HCT116 (cell line): ENCODE measurements around the gene AEBP1. TPM values are rescaled to one million over a fixed set of nuclear protein-coding genes. Genes with fewer than 3 reads are reported as not detected.

Experiments used
- ATAC-seq: fragments of 200-7000 bp; cut with Tn5 transposase; 2 replicates; pipeline ENCODE4 v1.9.1; 2020; ENCODE audit warnings: mild to moderate bottlenecking, moderate library complexity
- BruUV-seq: library from RNA; stranded (reverse); fragments of 400-500 nt; replicated peaks from 2 replicates; lab custom pipeline; 2021; lab: Mats Ljungman, UMichigan
- CTCF ChIA-PET: fragments of 300-600 bp; sonication (Branson Sonifier 250); formaldehyde crosslinking; loops from one replicate; lab custom pipeline; 2021; ENCODE audit warnings: antibody characterized with exemption; lab: Charles Lee
- POLR2A ChIA-PET: fragments of 300-600, 350-600 bp; sonication (Branson Sonifier 250); formaldehyde crosslinking; loops from one replicate; lab custom pipeline; 2021; ENCODE audit warnings: antibody characterized with exemption; lab: Charles Lee
- RAD21 ChIA-PET, 2 experiments: fragments of 300-600 bp; sonication (Branson Sonifier 250); formaldehyde crosslinking; loops; one replicate each; lab custom pipeline; 2023; ENCODE audit warnings: low total read pairs in 2 of 2; ENCODE audit not compliant: uncharacterized antibody in 2 of 2, unreplicated experiment in 2 of 2, low non-redundant PET in 1 of 2; lab: Charles Lee
- DNase-seq: peaks from one replicate; pipeline ENCODE4 v3.0.0-alpha.2; 2010; ENCODE audit warnings: low read depth, low spot score
- H2AFZ ChIP-seq: fragments of 200-600 bp; shearing (Covaris generic), sonication (generic); 2 replicates; pipeline ENCODE4 v1.6.1; 2017; ENCODE audit warnings: low read depth, mixed run types, mixed read lengths, antibody characterized with exemption, low read length; ENCODE audit not compliant: poor library complexity, severe bottlenecking
- H3K27ac ChIP-seq: 2 replicates; pipeline ENCODE4 v1.5.1; 2012; ENCODE audit warnings: low read depth, low read length
- H3K27me3 ChIP-seq: fragments of 200-600 bp; sonication (generic); 2 replicates; pipeline ENCODE4 v1.6.1; 2016; ENCODE audit warnings: mixed run types, low read length, mixed read lengths; ENCODE audit not compliant: insufficient read depth
- H3K36me3 ChIP-seq, 2 experiments: fragments of 200-500 bp in 1 of 2; fragments of 200-600 bp in 1 of 2; sonication (Bioruptor generic) in 1 of 2; sonication (generic) in 1 of 2; 2 replicates each; pipeline versions ENCODE4 v1.5.1 to v1.6.1; 2014 to 2016; ENCODE audit warnings: low read length in 2 of 2, inconsistent platforms in 1 of 2, mixed read lengths in 1 of 2, mixed run types in 1 of 2; ENCODE audit not compliant: insufficient read depth in 2 of 2, control insufficient read depth in 1 of 2
- H3K4me1 ChIP-seq, 2 experiments: fragments of 200-600 bp in 1 of 2; sonication (generic) in 1 of 2; 2 replicates each; pipeline versions ENCODE4 v1.5.1 to v1.6.1; 2012 to 2017; ENCODE audit warnings: low read length in 2 of 2, inconsistent platforms in 1 of 2, mild to moderate bottlenecking in 1 of 2, mixed read lengths in 1 of 2, mixed run types in 1 of 2, moderate library complexity in 1 of 2; ENCODE audit not compliant: insufficient read depth in 2 of 2, control insufficient read depth in 1 of 2
- H3K4me2 ChIP-seq: fragments of 200-600 bp; sonication (generic); 2 replicates; pipeline ENCODE4 v1.6.1; 2017; ENCODE audit warnings: mixed run types, low read length, mixed read lengths
- H3K4me3 ChIP-seq, 2 experiments: fragments of 200-600 bp in 1 of 2; sonication (generic) in 1 of 2; replicated peaks in 1 of 2; 2 replicates each; pipeline ENCODE4 v1.5.1; 2011 to 2016; ENCODE audit warnings: low read length in 2 of 2, control low read depth in 1 of 2, low read depth in 1 of 2, mild to moderate bottlenecking in 1 of 2, mixed read lengths in 1 of 2, mixed run types in 1 of 2
- H3K79me2 ChIP-seq: fragments of 200-600 bp; sonication (generic); 2 replicates; pipeline ENCODE4 v1.6.1; 2017; ENCODE audit warnings: mild to moderate bottlenecking, mixed run types, low read length, moderate library complexity, mixed read lengths; ENCODE audit not compliant: insufficient read depth
- H3K9ac ChIP-seq: fragments of 200-600 bp; sonication (generic); 2 replicates; pipeline ENCODE4 v1.6.1; 2016; ENCODE audit warnings: low read length, mixed read lengths
- H3K9me2 ChIP-seq: fragments of 200-600 bp; sonication (generic), shearing (Covaris generic); 2 replicates; pipeline ENCODE4 v1.6.1; 2017; ENCODE audit warnings: mixed run types, mild to moderate bottlenecking, moderate library complexity; ENCODE audit not compliant: insufficient read depth
- H3K9me3 ChIP-seq, 2 experiments: fragments of 200-500 bp in 1 of 2; fragments of 200-600 bp in 1 of 2; sonication (Bioruptor generic) in 1 of 2; sonication (generic) in 1 of 2; 2 replicates each; pipeline ENCODE4 v1.6.1; 2014 to 2017; ENCODE audit warnings: low read length in 2 of 2, mixed read lengths in 2 of 2, inconsistent platforms in 1 of 2, low read depth in 1 of 2, mild to moderate bottlenecking in 1 of 2, mixed run types in 1 of 2, moderate library complexity in 1 of 2; ENCODE audit not compliant: control insufficient read depth in 1 of 2, insufficient read depth in 1 of 2
- H4K20me1 ChIP-seq: fragments of 200-600 bp; sonication (generic), shearing (Covaris generic); 2 replicates; pipeline ENCODE4 v1.6.1; 2017; ENCODE audit warnings: mixed run types, mild to moderate bottlenecking, moderate library complexity; ENCODE audit not compliant: insufficient read depth
- CBX3 ChIP-seq: IDR thresholded peaks from 2 replicates; pipeline ENCODE4 v1.6.1; 2012; ENCODE audit warnings: low read depth
- CEBPB ChIP-seq: IDR thresholded peaks from 2 replicates; pipeline ENCODE4 v1.6.1; 2012; ENCODE audit warnings: low read depth
- EGR1 ChIP-seq: IDR thresholded peaks from 2 replicates; pipeline ENCODE4 v1.6.1; 2012; ENCODE audit warnings: low read depth
- JUND ChIP-seq: IDR thresholded peaks from 2 replicates; pipeline ENCODE4 v1.6.1; 2012
- POLR2A ChIP-seq: IDR thresholded peaks from 2 replicates; pipeline ENCODE4 v1.7.0; 2011; ENCODE audit warnings: borderline replicate concordance; ENCODE audit not compliant: insufficient read depth, insufficient read length; ENCODE audit errors: extremely low read depth
- SIN3A ChIP-seq: IDR thresholded peaks from 2 replicates; pipeline ENCODE4 v1.6.1; 2012; ENCODE audit warnings: low read depth
- SP1 ChIP-seq: IDR thresholded peaks from 2 replicates; pipeline ENCODE4 v1.6.1; 2012; ENCODE audit warnings: low read depth
- YY1 ChIP-seq: IDR thresholded peaks from 2 replicates; pipeline ENCODE4 v1.6.1; 2011; ENCODE audit warnings: low read length, low read depth, moderate library complexity, mild to moderate bottlenecking; ENCODE audit not compliant: insufficient replicate concordance; ENCODE audit errors: extremely low read depth
- ZFX ChIP-seq: fragments of 450-650 bp; IDR thresholded peaks from 2 replicates; pipeline ENCODE4 v1.6.1; 2017
- intact Hi-C: fragments of 100-400 bp; cut with micrococcal nuclease; formaldehyde crosslinking; loops from 2 replicates; pipeline ENCODE4 v1.10.0; 2022
- total RNA-seq: library from RNA; stranded (reverse); gene quantifications from one replicate; pipeline ENCODE4 v1.2.1, GENCODE V29; 2021; ENCODE audit not compliant: unreplicated experiment
- TF ChIP-seq, protein P1 (sequence below): IDR thresholded peaks from 2 replicates; pipeline ENCODE4 v1.6.1; 2011; ENCODE audit warnings: mild to moderate bottlenecking, low read length, moderate library complexity; ENCODE audit not compliant: insufficient replicate concordance; ENCODE audit errors: extremely low read depth
- TF ChIP-seq, protein P2 (sequence below): IDR thresholded peaks from 2 replicates; pipeline ENCODE4 v1.6.1; 2012; ENCODE audit warnings: low read depth

The AEBP1 gene
- total RNA-seq, 1 experiment from 2014 or later = 0.49 TPM

DNA sequence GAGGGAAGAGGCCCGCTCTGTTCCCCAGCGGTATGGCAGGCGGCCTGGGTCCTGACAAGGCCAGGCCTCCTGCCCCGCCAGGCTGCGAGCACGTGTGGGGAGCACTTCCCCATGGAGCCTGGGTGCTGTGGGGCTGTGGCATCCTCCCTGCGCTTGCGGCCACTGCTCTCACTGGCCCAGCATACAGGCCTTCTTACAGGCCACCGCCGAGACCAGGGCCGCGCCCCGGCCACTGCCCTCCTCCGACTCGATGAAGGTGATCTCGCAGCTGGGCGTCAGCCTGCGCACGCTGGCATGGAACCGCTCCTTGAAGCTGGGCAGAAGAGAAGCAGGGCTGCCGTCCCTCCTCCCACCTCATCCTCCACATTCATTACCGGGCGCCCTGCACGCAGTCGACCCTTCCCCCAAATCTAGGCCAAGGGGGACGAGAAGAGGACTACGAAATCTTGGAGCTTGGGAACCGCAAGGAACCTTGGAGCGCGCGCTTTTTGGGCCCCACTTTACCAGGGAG, 40.9 kb downstream of the AEBP1 start:
- no peak for TF ChIP-seq CEBPB
- no peak for TF ChIP-seq POLR2A
- TF ChIP-seq EGR1 = no peak
- no peak for TF ChIP-seq JUND
- TF ChIP-seq CBX3 = no peak
- TF ChIP-seq ZFX = no peak
- no peak for TF ChIP-seq SP1
- Histone ChIP-seq H3K27ac (no peak overlapping the region), H3K4me1 (no peaks in the 10 kb centered on the region; a peak in 1 of 4 replicates), H3K27me3 (no peaks in the 10 kb centered on the region), H2AFZ (no peak overlapping the region), H3K4me3 (no peak overlapping the region), H4K20me1 (no peaks in the 10 kb centered on the region), H3K9ac (no peak overlapping the region), H3K4me2 (no peak overlapping the region), H3K36me3 (no peaks in the 10 kb centered on the region), H3K9me2 (no peaks in the 10 kb centered on the region), H3K9me3 (no peaks in the 10 kb centered on the region), H3K79me2 (no peaks in the 10 kb centered on the region)
- DNase-seq = no peak
- RAD21 ChIA-PET = no interaction called here
- BruUV-seq = no TSS peak
- ATAC-seq = no peak
- CTCF ChIA-PET = no interaction called here
- intact Hi-C loops = loop anchor here (5.0 kb wide), 1 partner anchor 37 kb away; no protein-coding TSS in a partner anchor
- POLR2A ChIA-PET = no interaction called here

DNA sequence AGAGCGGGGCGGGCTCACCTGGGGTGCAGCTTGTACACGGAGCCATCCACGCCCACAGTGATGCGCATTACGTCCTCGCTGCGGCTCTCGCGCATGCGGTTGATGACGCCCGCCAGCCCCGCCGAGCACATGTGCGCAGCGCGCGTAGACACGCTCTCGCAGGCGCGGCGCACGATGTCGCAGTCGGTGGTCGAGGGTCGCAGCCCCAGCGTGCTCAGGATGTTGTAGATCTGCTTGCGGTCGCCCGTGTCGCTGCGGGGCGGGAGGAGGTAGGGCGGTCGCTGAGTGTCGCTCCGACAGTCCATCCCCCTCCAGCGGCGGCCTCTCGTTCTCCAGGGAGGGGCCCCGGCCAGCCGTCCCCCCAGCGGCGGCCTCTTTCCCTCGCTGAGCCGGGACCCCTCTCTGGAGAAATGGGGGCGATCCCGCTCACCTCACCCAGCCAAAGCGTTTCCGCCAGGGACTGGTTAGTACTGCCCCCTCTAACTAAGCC, 41.4 kb downstream of the AEBP1 start:
- intact Hi-C loops = loop anchor here (5.0 kb wide), 1 partner anchor 37 kb away; no protein-coding TSS in a partner anchor
- ATAC-seq (no peak), DNase-seq (no peak)
- no peak overlapping the region for H3K27ac ChIP-seq
- TF ChIP-seq, protein P1, sequence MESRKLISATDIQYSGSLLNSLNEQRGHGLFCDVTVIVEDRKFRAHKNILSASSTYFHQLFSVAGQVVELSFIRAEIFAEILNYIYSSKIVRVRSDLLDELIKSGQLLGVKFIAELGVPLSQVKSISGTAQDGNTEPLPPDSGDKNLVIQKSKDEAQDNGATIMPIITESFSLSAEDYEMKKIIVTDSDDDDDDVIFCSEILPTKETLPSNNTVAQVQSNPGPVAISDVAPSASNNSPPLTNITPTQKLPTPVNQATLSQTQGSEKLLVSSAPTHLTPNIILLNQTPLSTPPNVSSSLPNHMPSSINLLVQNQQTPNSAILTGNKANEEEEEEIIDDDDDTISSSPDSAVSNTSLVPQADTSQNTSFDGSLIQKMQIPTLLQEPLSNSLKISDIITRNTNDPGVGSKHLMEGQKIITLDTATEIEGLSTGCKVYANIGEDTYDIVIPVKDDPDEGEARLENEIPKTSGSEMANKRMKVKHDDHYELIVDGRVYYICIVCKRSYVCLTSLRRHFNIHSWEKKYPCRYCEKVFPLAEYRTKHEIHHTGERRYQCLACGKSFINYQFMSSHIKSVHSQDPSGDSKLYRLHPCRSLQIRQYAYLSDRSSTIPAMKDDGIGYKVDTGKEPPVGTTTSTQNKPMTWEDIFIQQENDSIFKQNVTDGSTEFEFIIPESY = no peak
- TF ChIP-seq, protein P2, sequence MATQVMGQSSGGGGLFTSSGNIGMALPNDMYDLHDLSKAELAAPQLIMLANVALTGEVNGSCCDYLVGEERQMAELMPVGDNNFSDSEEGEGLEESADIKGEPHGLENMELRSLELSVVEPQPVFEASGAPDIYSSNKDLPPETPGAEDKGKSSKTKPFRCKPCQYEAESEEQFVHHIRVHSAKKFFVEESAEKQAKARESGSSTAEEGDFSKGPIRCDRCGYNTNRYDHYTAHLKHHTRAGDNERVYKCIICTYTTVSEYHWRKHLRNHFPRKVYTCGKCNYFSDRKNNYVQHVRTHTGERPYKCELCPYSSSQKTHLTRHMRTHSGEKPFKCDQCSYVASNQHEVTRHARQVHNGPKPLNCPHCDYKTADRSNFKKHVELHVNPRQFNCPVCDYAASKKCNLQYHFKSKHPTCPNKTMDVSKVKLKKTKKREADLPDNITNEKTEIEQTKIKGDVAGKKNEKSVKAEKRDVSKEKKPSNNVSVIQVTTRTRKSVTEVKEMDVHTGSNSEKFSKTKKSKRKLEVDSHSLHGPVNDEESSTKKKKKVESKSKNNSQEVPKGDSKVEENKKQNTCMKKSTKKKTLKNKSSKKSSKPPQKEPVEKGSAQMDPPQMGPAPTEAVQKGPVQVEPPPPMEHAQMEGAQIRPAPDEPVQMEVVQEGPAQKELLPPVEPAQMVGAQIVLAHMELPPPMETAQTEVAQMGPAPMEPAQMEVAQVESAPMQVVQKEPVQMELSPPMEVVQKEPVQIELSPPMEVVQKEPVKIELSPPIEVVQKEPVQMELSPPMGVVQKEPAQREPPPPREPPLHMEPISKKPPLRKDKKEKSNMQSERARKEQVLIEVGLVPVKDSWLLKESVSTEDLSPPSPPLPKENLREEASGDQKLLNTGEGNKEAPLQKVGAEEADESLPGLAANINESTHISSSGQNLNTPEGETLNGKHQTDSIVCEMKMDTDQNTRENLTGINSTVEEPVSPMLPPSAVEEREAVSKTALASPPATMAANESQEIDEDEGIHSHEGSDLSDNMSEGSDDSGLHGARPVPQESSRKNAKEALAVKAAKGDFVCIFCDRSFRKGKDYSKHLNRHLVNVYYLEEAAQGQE = no peak
- TF ChIP-seq YY1 (no peak), SIN3A (no peak)
- no peak overlapping the region for H3K9ac ChIP-seq
- H3K27me3 ChIP-seq = no peaks in the 10 kb centered on the region
- no peak overlapping the region for H2AFZ ChIP-seq
- H3K79me2 ChIP-seq = no peaks in the 10 kb centered on the region
- H3K36me3 ChIP-seq = no peaks in the 10 kb centered on the region
- BruUV-seq = no TSS peak
- no peaks in the 10 kb centered on the region for H3K9me2 ChIP-seq
- ChIA-PET CTCF (no interaction called here), RAD21 (no interaction called here), POLR2A (no interaction called here)
- no peaks in the 10 kb centered on the region for H3K9me3 ChIP-seq
- H3K4me3 ChIP-seq = no peak overlapping the region
- no peak overlapping the region for H3K4me2 ChIP-seq
- H4K20me1 ChIP-seq = no peaks in the 10 kb centered on the region
- H3K4me1 ChIP-seq = peaks cover 0 to 5% of the 10 kb centered on the region in 2 experiments; a peak in 2 of 4 replicates
